ENCODE data around the gene SLC39A11.

SLC39A11 gene

DNA sequence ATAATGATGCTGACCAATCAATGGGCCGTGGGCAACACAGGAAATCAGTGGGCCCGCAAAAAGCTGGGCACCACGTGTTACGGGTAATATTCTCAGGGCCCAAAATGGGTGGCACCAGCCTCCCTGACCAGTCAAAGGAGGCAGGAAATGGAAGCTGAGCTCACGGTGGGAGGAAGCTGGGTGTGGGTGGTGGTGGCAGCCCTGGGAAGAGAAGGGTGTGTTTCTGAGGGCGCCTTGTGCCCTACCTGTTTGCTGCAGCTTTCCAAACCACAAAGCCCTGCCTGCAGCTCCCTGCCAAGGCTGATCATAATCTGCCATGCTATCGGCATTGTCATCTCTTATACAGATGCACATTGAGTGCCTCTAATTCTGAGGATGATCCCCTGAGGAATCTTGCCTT is 457.9 kb downstream of the SLC39A11 start:
- DNase-seq (ENCODE audit: low read depth in 1 of 2, low spot score in 1 of 2) = no peak

DNA sequence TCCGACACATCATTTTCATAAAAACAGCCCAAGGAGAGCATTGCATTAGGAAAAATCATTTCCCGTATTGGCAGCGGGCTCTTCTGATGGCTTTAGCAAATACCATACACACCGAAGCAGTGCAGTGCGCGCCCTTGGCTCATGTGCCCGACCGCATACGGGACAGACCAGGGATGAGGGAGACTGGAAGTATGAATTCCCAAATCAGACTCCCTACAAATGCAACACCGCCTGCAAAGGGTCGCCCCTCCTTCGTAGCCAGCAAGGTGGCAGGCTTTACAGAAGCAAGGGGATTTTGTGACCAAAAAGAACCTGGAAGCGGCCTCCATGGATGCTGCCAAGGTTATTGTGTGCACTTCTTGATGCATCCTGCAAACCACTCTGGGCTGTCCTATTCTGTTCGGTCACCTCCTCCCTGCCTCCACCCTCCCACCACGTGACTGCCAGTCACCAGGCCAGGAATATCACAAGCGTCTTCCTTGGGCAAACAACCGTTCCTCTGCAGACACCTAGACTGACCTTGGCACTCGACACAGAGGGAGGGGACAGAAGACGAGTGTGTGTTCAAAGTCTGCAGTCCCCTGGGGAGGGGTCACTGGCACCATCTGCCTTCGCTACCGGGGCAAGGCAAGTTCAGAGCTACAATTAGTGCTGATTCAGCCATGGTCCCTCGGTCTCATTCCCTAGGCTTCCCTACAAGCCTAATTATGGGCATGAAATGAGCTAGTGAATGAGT is 460.4 kb downstream of the SLC39A11 start:
- no peak for DNase-seq (ENCODE audit: low read depth in 1 of 2, low spot score in 1 of 2)

DNA sequence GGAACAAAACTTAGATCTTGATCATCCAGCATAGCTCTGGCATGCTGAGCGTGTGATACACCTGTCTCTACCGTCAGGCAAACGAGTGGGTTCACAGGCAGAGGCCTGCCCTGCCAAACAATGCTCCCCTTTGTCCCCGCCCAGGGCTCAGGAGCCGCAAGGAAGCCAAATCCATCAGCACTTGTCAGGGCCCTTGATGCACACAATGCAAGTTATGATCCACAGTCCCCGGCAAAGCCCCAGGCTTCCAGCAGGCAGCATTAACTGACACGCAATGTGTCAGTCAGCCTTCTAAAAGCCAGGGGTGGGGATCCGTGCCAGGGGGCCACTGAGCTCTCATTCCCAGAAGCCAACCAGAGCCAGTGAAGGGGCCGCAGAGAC is 460.9 kb downstream of the SLC39A11 start:
- DNase-seq (ENCODE audit: low read depth in 1 of 2, low spot score in 1 of 2) = no peak

DNA sequence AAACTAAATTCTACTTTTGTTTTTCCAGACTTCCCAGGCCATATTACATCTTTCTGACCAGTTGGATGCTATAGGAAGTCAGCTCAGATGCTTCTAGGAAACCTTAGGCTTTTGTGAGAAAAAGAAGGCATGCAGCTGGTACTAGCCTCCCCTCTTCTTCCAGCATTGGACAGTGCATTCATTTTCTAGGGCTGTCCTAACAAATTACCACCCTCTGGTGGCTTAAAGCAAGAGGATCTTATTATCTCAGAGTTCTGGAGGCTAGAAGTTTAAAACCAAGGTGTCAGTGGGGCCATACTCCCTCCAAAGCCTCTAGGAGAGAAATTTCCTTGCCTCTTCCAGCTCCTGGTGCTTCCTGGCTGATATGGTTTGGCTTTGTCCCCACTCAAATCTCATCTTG is 467.8 kb downstream of the SLC39A11 start:
- DNase-seq (ENCODE audit: low read depth in 1 of 2, low spot score in 1 of 2) = no peak

DNA sequence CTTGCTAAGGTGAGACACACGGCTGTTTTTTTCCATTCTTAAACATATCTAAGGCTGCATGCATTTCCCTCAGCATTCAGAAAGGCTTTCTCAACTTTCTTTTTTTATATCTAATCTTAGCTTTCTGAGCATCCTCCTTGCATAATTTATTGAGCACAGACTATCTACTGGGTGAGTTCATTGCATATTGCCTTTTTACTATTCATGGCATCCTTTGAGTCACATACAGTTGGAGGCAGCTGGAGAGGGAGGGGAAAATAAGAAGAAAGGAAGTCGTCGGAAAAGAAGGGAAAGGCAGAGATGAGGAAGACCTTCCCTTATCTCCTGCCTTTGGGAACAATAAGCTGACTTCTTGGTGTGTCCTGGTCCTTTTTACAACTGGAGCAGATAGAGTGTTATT is 468.3 kb downstream of the SLC39A11 start:
- no peak for DNase-seq (ENCODE audit: low read depth in 1 of 2, low spot score in 1 of 2)

DNA sequence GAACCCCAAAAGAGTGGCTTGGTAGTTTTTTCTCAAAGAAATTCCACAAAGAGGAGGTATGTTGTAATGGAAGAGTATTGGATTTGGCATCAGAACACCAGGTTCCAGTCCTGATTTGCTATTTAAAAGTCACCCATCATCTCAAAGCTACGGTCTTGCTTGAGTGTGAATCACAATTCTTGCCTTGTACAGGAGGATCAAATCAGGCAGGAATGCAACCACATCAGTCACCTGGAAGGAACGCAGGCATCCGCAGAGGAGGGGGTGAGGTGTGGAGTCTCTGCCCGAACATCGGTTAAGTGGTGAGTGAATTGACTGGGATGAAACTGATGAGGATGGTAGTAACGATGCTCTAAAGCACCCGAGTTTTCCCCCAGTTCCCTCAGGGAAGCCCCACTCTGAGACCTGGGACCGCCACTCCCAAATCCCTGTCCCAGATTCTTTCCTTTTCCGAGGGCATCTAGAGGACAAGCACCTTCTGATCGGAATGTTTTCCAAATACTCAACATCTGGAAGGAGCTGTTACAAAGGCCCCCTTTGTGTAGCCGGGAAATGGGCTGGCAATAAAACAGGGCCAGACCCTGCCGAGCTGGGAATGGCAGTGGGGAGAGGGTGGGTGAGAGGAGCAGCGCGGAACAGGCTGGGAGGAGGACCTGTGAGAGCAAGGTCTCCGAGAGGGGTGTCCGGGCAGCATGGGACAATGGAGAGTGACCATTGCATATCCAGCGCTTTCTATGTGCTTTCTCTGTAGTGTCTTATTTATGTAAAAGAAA is 469.6 kb downstream of the SLC39A11 start:
- DNase-seq (ENCODE audit: low read depth in 1 of 2, low spot score in 1 of 2) = no peak

DNA sequence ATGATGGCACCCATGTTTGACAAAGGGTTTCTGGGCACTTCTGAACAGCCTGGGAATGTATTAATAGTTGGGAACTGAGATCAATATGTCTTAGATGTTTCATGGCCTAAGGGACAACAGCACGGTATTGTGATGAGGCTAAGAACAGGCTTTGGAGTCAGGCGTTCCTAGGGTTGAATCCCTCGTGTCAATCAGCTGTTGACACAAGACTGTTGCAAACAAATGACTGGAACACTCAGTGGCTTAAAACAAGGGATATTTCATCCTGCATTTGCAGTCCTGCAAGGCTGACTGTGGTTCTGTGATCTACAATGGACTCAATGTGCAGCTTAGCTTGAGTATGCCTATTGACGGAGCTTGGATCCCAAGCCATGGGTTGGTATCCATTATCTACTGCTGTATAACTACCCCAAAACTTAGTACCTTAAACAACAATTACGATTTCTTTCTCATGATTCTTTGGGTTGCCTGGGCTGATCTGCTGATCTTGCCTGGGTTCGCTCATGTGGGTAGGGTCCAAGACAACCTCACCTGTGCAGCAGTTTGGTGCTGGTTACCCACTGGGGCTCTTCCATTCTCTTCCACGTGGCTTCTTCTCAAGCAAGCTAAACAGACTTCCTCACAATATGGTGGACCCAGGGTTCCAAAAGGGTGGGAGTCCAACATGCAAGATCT is 472.4 kb downstream of the SLC39A11 start:
- DNase-seq (ENCODE audit: low read depth in 1 of 2, low spot score in 1 of 2) = no peak

DNA sequence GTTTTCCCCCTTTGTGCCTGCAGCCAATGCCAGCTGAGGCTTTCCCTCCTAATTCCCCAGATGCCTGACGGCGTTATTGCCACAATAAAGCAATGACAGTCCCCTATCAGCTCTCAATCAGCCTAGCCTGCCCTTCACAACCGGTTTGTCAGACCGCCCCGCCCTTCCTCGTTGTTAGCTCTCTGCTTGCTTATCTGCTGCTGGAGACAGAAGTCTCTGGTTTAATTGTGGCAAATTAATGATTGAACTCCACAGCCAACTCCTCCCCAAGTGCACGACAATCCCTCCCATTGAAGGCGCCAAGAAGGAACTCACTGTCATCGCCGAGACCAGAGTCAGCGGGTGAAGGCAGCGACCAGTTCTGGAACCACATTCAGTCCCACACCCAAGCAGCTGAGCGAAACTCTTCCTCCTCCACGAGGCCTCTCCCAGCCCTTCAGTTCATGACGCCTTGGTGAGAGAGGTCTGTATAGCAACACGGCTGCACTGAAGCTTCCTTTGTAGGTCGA is 474.4 kb downstream of the SLC39A11 start:
- DNase-seq (ENCODE audit: low read depth in 1 of 2, low spot score in 1 of 2) = no peak

DNA sequence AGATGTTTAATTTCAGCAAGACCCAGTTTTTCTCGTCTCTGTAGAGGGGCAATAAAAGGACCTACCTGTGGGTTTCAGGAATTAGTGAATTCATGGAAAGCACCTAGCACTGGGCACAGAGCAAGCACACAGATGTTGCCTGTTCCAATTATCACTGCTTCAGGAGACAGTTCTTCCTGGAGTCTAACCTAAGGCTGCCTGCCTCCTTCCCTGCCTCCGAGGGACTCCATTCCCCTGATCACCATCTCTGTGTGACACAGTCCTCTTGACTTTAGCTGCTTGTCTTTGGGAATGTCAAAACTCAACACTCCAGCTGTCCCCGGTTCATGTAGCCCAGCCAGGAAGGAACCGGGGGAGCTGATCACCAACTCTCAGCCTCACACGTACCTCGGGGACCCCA is 474.9 kb downstream of the SLC39A11 start:
- DNase-seq (ENCODE audit: low read depth in 1 of 2, low spot score in 1 of 2) = no peak

DNA sequence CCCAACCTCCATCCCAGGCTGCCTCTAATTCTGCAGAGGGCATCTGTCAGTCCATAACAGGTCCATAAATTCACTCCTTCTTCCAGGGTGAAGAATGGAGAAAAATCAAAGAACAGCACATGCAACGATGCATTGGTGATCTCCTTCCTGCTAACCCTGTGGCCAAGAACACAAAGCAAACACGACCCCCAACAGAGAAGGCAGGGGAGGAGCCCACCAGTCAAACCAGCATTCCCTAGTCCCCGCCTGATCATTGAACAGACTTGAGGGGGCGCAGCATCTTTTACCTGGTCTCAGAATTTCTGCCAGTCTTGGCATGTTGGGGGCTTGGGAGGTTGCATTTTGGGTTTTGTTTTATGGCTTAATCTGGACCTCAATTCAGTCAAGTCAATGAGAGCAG is 476.0 kb downstream of the SLC39A11 start:
- no peak for DNase-seq (ENCODE audit: low read depth in 1 of 2, low spot score in 1 of 2)

DNA sequence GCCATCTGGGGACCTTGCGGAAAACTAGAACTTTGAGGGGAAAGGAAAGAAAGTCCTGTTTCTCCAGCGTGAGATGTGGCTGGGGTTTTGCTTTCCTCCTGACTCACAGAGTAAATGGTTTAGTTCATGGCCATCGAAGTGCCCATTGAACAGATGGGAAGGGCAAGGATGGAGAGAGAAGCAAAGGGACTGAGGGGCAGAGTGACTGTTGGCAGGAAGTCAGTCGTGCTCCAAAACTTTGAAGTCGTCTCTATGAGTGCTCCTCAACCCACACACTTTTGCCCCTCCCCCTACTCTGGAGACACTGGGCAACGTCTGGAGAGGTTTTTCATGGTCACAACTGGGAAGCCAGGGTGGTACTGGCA is 476.9 kb downstream of the SLC39A11 start:
- DNase-seq (ENCODE audit: low read depth in 1 of 2, low spot score in 1 of 2) = no peak

DNA sequence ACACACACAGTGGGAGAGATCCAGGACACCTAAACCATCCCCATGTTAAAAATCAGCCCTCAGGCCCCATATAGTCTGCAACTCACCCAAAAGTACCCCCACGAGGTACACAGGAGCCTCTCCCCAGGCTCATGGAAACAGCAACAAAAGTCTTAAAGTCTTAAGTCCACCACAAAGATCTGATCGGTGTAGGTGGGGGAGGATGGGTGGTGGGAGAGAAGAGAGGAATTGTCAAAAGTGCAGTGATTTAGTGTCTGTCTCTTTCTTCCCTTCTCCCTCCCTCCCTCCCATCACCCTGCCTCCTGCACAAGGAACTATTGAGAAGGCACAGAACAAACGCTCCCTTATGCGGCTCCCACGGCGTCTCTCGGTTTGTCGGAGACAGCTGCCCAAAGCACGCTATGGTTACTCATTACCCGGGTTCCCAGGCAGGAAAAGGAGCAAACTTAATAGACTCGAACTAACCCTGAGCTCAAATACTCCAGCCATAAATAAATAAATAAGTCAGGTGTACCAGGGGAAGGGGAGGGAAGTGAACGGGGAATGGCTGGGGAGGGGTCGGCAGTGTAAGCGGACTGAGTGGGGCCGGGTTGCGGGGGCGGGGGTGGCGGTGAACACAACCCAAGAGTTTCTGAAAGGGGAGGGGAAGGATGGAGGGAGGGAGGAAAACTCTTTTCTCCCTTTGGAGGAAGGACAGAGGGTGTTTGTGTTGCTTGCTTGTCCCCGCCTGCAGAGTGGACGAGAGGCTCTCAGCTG is 477.4 kb downstream of the SLC39A11 start:
- DNase-seq (ENCODE audit: low read depth in 1 of 2, low spot score in 1 of 2) = no peak

DNA sequence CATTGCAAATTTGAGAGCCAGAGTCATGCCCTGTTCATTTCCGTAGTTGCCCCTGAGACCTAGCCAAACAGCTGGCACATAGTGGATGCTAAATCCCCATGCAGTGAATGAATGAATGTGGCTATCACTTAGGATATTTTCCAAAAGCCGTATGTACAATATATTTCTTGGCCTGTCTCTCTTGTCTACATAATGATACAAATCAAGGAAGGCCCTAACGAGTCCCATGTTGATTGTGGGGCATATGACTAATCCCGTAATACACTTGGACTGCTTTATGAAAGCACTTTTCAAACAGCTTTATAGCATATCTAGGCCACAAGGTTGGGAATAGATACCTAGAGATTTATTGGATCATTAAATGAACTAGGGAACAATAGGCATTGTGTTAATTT is 478.0 kb downstream of the SLC39A11 start:
- no peak for DNase-seq (ENCODE audit: low read depth in 1 of 2, low spot score in 1 of 2)

DNA sequence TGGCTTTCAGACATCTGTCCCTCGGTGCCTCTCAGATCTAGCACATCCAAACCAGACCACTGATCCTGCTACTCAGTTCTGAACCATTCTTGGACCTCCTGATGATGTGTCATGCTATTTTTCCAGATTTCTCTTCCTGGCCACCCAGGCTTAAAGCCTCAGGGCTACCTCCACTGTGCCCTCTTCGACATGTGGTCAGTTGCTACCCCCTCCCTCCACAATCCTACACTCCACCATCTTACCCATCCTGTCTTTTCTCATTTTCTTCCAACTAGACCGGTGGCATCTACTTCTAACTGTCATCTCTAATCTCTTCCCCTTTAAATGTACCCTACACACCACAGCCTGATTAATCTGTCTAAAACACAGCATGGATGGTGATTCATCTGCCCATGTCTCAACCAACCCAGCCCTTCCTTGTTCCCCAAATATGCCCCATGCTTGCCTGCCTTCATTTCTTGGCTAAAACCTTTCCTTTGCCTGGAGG is 478.6 kb downstream of the SLC39A11 start:
- DNase-seq (ENCODE audit: low read depth in 1 of 2, low spot score in 1 of 2) = no peak

DNA sequence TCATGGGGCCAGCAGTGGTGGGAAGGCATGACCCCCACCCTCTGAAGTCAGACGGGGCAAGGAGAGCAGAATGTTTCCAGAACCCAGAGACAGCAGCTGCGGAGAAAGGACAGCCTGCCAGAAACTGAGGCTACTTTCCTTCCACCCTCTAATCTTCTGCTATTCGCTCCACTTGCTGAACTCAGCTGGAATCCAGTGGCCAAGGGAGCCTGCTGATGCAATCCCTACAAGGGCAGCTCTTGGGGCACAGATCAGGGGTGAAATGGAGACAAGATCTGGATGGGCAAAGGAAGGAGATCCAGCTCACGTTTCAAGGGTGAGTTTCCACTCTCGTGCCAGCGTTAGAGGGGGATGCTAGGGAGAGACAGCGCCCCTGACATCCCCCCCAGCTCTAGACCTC is 479.1 kb downstream of the SLC39A11 start:
- no peak for DNase-seq (ENCODE audit: low read depth in 1 of 2, low spot score in 1 of 2)

DNA sequence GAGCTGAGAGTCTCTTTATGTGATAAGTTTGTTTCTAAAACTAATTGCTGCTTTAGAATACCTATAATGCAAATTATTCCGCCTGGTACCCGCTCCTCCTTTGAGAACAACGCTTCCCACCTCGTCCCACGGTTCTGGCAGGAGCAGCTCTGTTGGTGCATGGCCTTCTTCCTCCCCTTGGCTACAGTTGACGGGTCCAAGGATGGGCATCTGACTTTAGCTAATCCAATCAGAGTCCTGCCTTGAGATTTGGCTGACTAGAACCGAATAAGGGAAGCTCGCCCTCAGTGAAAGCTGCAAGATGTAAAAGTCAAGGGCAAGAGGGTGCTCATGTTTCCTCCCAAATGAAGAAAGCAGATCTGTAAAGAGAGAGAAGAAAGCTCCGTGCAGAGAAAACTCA is 481.3 kb downstream of the SLC39A11 start:
- no peak for DNase-seq (ENCODE audit: low read depth in 1 of 2, low spot score in 1 of 2)

DNA sequence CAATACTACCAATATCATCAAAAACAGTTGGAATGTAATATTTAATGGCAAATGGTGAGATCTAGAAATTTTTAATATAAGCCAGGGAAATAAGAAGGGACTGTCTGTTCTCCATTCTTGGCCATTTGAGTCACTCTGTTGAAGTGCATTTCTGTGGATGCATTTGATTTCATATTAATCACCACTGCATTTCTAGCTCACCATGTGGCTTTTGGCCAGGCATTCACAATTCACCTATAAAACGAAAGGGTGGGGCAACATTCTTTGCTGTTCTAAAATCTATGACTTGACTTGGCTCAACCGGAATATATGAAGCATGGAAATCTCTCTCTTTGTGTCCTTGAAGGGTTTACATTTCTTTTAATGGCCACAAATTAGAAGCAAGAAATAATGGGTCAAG is 483.0 kb downstream of the SLC39A11 start:
- DNase-seq (ENCODE audit: low read depth in 1 of 2, low spot score in 1 of 2) = no peak

DNA sequence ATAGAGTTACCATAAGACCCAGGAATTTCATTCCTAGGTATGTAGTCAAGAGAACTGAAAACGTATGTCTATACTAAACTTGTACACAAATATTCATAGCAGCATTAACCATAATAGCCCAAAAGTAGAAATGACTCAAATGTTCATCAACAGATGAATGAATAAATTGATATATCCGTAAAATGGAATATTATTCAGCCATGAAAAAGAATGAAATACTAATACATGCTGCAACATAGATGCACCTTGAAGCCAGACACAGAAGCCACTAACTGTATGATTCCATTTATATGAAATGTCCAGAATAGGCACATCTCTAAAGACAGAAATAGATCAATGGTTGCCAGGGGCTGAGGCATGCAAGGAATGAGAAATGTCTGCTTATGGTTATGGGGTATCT is 484.1 kb downstream of the SLC39A11 start:
- no peak for DNase-seq (ENCODE audit: low read depth in 1 of 2, low spot score in 1 of 2)

DNA sequence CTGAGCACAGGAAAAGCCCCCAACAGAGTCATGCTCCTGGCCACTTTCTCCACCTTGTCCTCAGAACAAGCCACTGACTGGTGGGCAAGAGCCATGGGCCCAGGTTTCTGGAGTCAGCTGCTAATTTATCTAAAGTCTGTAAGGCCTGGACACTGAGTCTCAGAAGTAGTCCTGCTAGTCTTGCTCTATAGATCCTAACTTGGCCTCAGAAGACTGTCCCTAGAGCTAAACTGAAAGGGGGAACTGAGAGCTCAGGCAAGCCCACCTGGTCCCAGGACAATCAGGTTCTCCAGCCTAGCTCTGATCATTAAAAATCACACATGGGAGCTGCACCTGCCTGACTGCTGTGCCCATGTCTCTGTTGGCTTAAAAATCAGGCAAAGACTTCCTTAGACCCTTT is 485.8 kb downstream of the SLC39A11 start:
- no peak for DNase-seq (ENCODE audit: low read depth in 1 of 2, low spot score in 1 of 2)

DNA sequence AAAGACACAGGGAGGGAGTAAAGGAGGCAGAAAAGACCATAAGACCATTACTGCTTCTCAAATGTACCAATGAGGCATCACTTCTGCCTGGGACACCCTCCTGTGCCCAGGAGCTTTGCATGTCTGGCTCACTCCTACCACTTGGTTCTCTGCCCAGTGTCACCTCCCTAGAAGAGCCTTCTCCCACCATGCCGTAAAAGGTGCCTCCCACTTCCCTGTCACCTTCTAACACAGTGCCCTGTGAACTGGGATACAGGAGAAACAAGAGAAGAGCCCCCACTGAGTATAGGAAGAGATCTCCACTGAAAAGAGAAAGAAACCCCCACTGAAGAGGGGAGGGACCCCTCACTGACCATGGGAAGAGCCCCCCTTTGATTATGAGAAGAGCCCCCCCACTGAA is 486.9 kb downstream of the SLC39A11 start:
- no peak for DNase-seq (ENCODE audit: low read depth in 1 of 2, low spot score in 1 of 2)

DNA sequence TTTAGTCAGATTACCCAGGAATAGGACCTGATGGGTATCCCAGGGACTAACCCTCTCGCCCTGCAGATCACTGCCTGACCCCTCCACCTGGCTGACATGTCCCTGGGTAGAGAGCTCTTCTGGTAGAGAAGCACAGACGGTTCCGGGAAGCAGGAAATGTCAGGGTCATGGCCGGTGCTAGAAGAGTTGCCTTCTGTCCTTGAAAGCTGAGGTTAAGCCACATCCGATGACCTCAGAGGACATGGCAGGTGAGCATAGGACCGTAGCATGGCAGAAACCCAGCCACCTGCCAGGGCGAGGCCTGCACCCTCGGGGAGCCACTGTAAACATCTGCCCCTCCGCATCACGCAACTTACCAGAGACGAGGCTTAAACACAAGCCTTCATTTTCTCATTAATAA is 488.0 kb downstream of the SLC39A11 start:
- DNase-seq (ENCODE audit: low read depth in 1 of 2, low spot score in 1 of 2) = no peak

Data from activated CD4-positive, alpha-beta T cell treated with anti-CD3 and anti-CD28 coated beads, Interleukin-2, amount 50 U/mL, for 24 hours (primary cell).